GM21576 (cell line): ENCODE results near the gene SRD5A1.

Source experiments
- ATAC-seq: cut with Tn5 transposase; IDR thresholded peaks from one replicate; pipeline ENCODE4 v1.9.1; 2021; ENCODE audit warnings: mild to moderate bottlenecking, moderate library complexity; ENCODE audit not compliant: unreplicated experiment

The SRD5A1 gene

GRCh38 chr5:6711409-6712141 is 78.3 kb downstream of the SRD5A1 start:
- peak; percentile 18 for ATAC-seq

GRCh38 chr5:6712142-6712576 is 78.9 kb downstream of the SRD5A1 start:
- ATAC-seq = peak; percentile 18

GRCh38 chr5:6712577-6713273 is 79.5 kb downstream of the SRD5A1 start:
- peak; percentile 50 for ATAC-seq

GRCh38 chr5:6713274-6714225 is 80.3 kb downstream of the SRD5A1 start, which contains the start of gene TENT4A:
TSS of gene TENT4A (plus strand) at chr5:6713432. CDS start at chr5:6713984, 552 bp downstream.
- no peak for ATAC-seq

GRCh38 chr5:6714226-6715041 is 81.2 kb downstream of the SRD5A1 start:
- no peak for ATAC-seq

GRCh38 chr5:6715271-6715670 is 82.0 kb downstream of the SRD5A1 start:
- ATAC-seq = no peak

- ATAC-seq = no peak
Measured at GRCh38 chr5:6715758-6716628, 82.8 kb downstream of the SRD5A1 start.

- no peak for ATAC-seq
Measured at GRCh38 chr5:6716629-6717149, 83.4 kb downstream of the SRD5A1 start.

- no peak for ATAC-seq
Measured at GRCh38 chr5:6717247-6717646, 84.0 kb downstream of the SRD5A1 start.

GRCh38 chr5:6717687-6718086 is 84.4 kb downstream of the SRD5A1 start:
- no peak for ATAC-seq

- peak; percentile 27 for ATAC-seq
Measured at GRCh38 chr5:6718161-6718681, 85.0 kb downstream of the SRD5A1 start.

GRCh38 chr5:6718718-6719117 is 85.5 kb downstream of the SRD5A1 start:
- no peak for ATAC-seq

- ATAC-seq = no peak
Measured at GRCh38 chr5:6719417-6719816, 86.2 kb downstream of the SRD5A1 start.

- no peak for ATAC-seq
Measured at GRCh38 chr5:6719896-6720560, 86.8 kb downstream of the SRD5A1 start.

- ATAC-seq = no peak
Measured at GRCh38 chr5:6720561-6720921, 87.3 kb downstream of the SRD5A1 start.

GRCh38 chr5:6721442-6721841 is 88.2 kb downstream of the SRD5A1 start:
- no peak for ATAC-seq

- peak; percentile 62 for ATAC-seq
Measured at GRCh38 chr5:6722015-6722414, 88.8 kb downstream of the SRD5A1 start.

GRCh38 chr5:6723122-6723815 is 90.0 kb downstream of the SRD5A1 start:
- ATAC-seq = no peak
